K562 (cell line): ENCODE measurements around the gene RNF123. TPM values are rescaled to one million over a fixed set of nuclear protein-coding genes. Genes with fewer than 3 reads are reported as not detected.

Source experiments
- ATAC-seq: fragments of 200-7000 bp; cut with Tn5 transposase; 3 replicates; pipeline ENCODE4 v1.9.1; 2020; ENCODE audit warnings: moderate library complexity
- BruUV-seq: library from RNA; stranded (reverse); fragments of 400-500 nt; replicated peaks from 2 replicates; lab custom pipeline; 2021; lab: Mats Ljungman, UMichigan
- CTCF ChIA-PET: fragments of 300-600 bp; formaldehyde crosslinking; extraction: SDS; loops from one replicate; lab custom pipeline; 2021; ENCODE audit warnings: low intra/inter-chr PET ratio; lab: Yijun Ruan, JAX
- POLR2A ChIA-PET: fragments of 300-600, 350-650 bp; sonication (Branson Sonifier 250); formaldehyde crosslinking; extraction: SDS; loops from one replicate; lab custom pipeline; 2021; ENCODE audit warnings: antibody characterized with exemption, inconsistent platforms; lab: Yijun Ruan, JAX
- DNase-seq, 4 experiments: peaks; one replicate each; pipeline versions ENCODE4 v3.0.0 to v3.0.0-alpha.2; 2011 to 2018; ENCODE audit warnings: low spot score in 3 of 4, mixed read lengths in 3 of 4; ENCODE audit errors: extremely low read depth in 1 of 4
- FAIRE-seq: peaks from 2 replicates; lab custom pipeline; 2011; peaks lifted over from hg19 to GRCh38; lab: Jason Lieb, UNC
- H2AFZ ChIP-seq: 2 replicates; pipeline ENCODE4 v1.6.0; 2011; ENCODE audit warnings: low read depth, low read length, control low read depth, inconsistent platforms
- H3K27ac ChIP-seq: fragments of 200-600 bp; 3 replicates; pipeline ENCODE4 v1.8.0; 2011; ENCODE audit warnings: low read depth, mild to moderate bottlenecking, control low read depth, inconsistent platforms, low read length, moderate library complexity, mixed read lengths; ENCODE audit errors: extremely low read depth
- H3K27me3 ChIP-seq, 2 experiments: fragments of 300-600 bp in 1 of 2; 2 replicates in 1 of 2; 3 replicates in 1 of 2; pipeline versions ENCODE4 v1.6.0 to v1.8.0; 2011; ENCODE audit warnings: inconsistent platforms in 2 of 2, low read length in 2 of 2, mild to moderate bottlenecking in 1 of 2, mixed read lengths in 1 of 2, moderate library complexity in 1 of 2; ENCODE audit not compliant: control insufficient read depth in 2 of 2, insufficient read depth in 2 of 2
- H3K36me3 ChIP-seq: fragments of 300-600 bp; 3 replicates; pipeline ENCODE4 v1.8.0; 2011; ENCODE audit warnings: mild to moderate bottlenecking, low read length, inconsistent platforms; ENCODE audit not compliant: control insufficient read depth, insufficient read depth
- H3K4me1 ChIP-seq, 2 experiments: fragments of 200-600 bp in 1 of 2; replicated peaks in 1 of 2; 2 replicates in 1 of 2; 3 replicates in 1 of 2; pipeline versions ENCODE4 v1.5.1 to v1.8.0; 2011; ENCODE audit warnings: inconsistent platforms in 2 of 2, low read length in 2 of 2, mild to moderate bottlenecking in 1 of 2, mixed read lengths in 1 of 2, moderate library complexity in 1 of 2; ENCODE audit not compliant: control insufficient read depth in 2 of 2, insufficient read depth in 2 of 2
- H3K4me2 ChIP-seq: 2 replicates; pipeline ENCODE4 v1.6.1; 2011; ENCODE audit warnings: low read length, control low read depth, inconsistent platforms, mixed read lengths; ENCODE audit not compliant: insufficient read depth
- H3K4me3 ChIP-seq: fragments of 200-600 bp; sonication (generic), shearing (Covaris generic); 2 replicates; pipeline ENCODE4 v1.5.1; 2016; ENCODE audit warnings: control low read depth, inconsistent platforms
- H3K79me2 ChIP-seq: fragments of 200-600 bp; 3 replicates; pipeline ENCODE4 v1.8.0; 2011; ENCODE audit warnings: low read length, inconsistent platforms; ENCODE audit not compliant: control insufficient read depth, insufficient read depth
- H3K9ac ChIP-seq, 2 experiments: 2 replicates each; pipeline versions ENCODE4 v1.6.0 to v1.6.1; 2011; ENCODE audit warnings: low read depth in 2 of 2, low read length in 2 of 2, control low read depth in 1 of 2, inconsistent platforms in 1 of 2, mild to moderate bottlenecking in 1 of 2, mixed read lengths in 1 of 2; ENCODE audit not compliant: insufficient read depth in 1 of 2
- H3K9me1 ChIP-seq: one replicate; pipeline ENCODE4 v1.6.0; 2011; ENCODE audit warnings: inconsistent platforms, mild to moderate bottlenecking, low read length, moderate library complexity; ENCODE audit not compliant: control insufficient read depth, insufficient read depth
- H3K9me3 ChIP-seq: replicated peaks from 2 replicates; pipeline ENCODE4 v1.5.1; 2011; ENCODE audit warnings: low read depth, low read length, inconsistent platforms; ENCODE audit not compliant: control insufficient read depth, insufficient read depth
- H4K20me1 ChIP-seq: replicated peaks from 2 replicates; pipeline ENCODE4 v1.6.1; 2011; ENCODE audit warnings: low read length, inconsistent platforms, mixed read lengths; ENCODE audit not compliant: control insufficient read depth, insufficient read depth
- EP300 ChIP-seq: IDR thresholded peaks from 2 replicates; pipeline ENCODE4 v1.6.1; 2012; ENCODE audit warnings: low read length, improper control_type of control experiment
- FOS ChIP-seq: IDR thresholded peaks from 3 replicates; pipeline ENCODE4 v1.6.1; 2011; ENCODE audit not compliant: insufficient read length; ENCODE audit errors: extremely low read depth
- FOXJ3 ChIP-seq: sonication (generic); formaldehyde crosslinking; IDR thresholded peaks from 2 replicates; pipeline ENCODE4 v1.4.0; 2020; ENCODE audit warnings: mild to moderate bottlenecking, missing genetic modification reagents
- HMG20B ChIP-seq: fragments of 250-450 bp; sonication (Bioruptor Pico); IDR thresholded peaks from 2 replicates; pipeline ENCODE4 v1.5.0; 2021; ENCODE audit warnings: mild to moderate bottlenecking
- RAD51 ChIP-seq: fragments of 450-650 bp; IDR thresholded peaks from 2 replicates; pipeline ENCODE4 v1.7.1; 2016; ENCODE audit warnings: low read depth, mild to moderate bottlenecking, borderline replicate concordance
- XRCC3 ChIP-seq: fragments of 450-650 bp; IDR thresholded peaks from 2 replicates; pipeline ENCODE4 v1.6.1; 2017; ENCODE audit warnings: mild to moderate bottlenecking, moderate library complexity
- ZNF121 ChIP-seq: sonication (generic); formaldehyde crosslinking; conservative IDR thresholded peaks from 2 replicates; pipeline ENCODE4 v1.8.0; 2022; ENCODE audit warnings: missing genetic modification reagents
- WGBS: fragments of 100-300 bp; shearing (Covaris generic); methylation state at CpG from one replicate; pipeline ENCODE4 v1.1.6; 2016; ENCODE audit warnings: low coverage, mixed read lengths; ENCODE audit not compliant: insufficient coverage; ENCODE audit errors: missing lambda C conversion rate; 5-methylcytosine and 5-hydroxymethylcytosine counted together
- in situ Hi-C: fragments of 300-500 bp; cut with MboI; formaldehyde crosslinking; loops from 4 replicates; pipeline ENCODE4 v1.15.0; 2018; ENCODE audit warnings: inconsistent platforms, mixed read lengths
- intact Hi-C: fragments of 100-400 bp; cut with micrococcal nuclease; formaldehyde crosslinking; loops from 2 replicates; pipeline ENCODE4 v1.14.2; 2022
- polyA plus RNA-seq, 8 experiments: library from polyadenylated mRNA; depleted of rRNA in 4 of 8; stranded (reverse) in 5 of 8; unstranded in 3 of 8; fragments of >200 nt; fragmentation: Nextera tagmentation in 2 of 8; fragmentation: Illumina TruSeq in 1 of 8; extraction: Ambion mirVana in 2 of 8; extraction: Trizol in 1 of 8; gene quantifications; 2 replicates each; pipeline versions ENCODE4 v1.2.1 to v1.2.3, GENCODE V29; 2011 to 2014; ENCODE audit warnings: inconsistent platforms in 1 of 8, missing spikeins in 1 of 8
- total RNA-seq, 7 experiments: library from RNA; depleted of rRNA in 6 of 7; stranded (reverse); fragments of >200 nt in 6 of 7; fragmentation: Illumina TruSeq in 2 of 7; extraction: Trizol in 2 of 7; gene quantifications; 2 replicates each; pipeline versions ENCODE4 v1.2.1 to v1.2.3, GENCODE V29; 2011 to 2021; ENCODE audit warnings: low replicate concordance in 1 of 7

The RNF123 gene
- total and polyA plus RNA-seq, 9 of the 15 experiments (the other 6 are each of a cell fraction or from before 2014, with no cell fraction given): 8.7 to 53.1 (median 17.5) TPM

- DNase-seq: no peak
- Histone ChIP-seq H3K4me1 (no peaks in the 10 kb centered on the region; a peak in 1 of 5 replicates), H4K20me1 (no peaks in the 10 kb centered on the region), H3K27me3 (no peaks in the 10 kb centered on the region), H3K36me3 (peaks cover 26% of the 10 kb centered on the region; the same call in 2 of the 3 replicates), H3K9me1 (no peaks in the 10 kb centered on the region), H3K4me2 (no peak overlapping the region), H2AFZ (no peak overlapping the region), H3K27ac (no peak overlapping the region), H3K4me3 (no peak overlapping the region), H3K9me3 (no peaks in the 10 kb centered on the region), H3K9ac (no peak overlapping the region), H3K79me2 (no peaks in the 10 kb centered on the region)
- TF ChIP-seq ZNF121 (CRISPR knock-in tag) (peak; percentile 57), FOS (no peak)
- 98% methylated on average over 5 of the region's 8 CpGs for WGBS
- in situ Hi-C loops (no loop called here), intact Hi-C loops (no loop called here)
- no peak for FAIRE-seq
- no TSS peak for BruUV-seq
- POLR2A ChIA-PET: no interaction called here
- no peak for ATAC-seq
- CTCF ChIA-PET: no interaction called here
These were observed 20.5 kb downstream of the RNF123 start for GRCh38 chr3:49709852-49710251.

GRCh38 chr3:49711489-49711888 lies 22.1 kb downstream of the RNF123 start:
- ATAC-seq (no peak), DNase-seq (no peak), FAIRE-seq (no peak)
- H3K9ac ChIP-seq: no peak overlapping the region
- ChIA-PET CTCF (no interaction called here), POLR2A (no interaction called here)
- no peaks in the 10 kb centered on the region for H3K9me3 ChIP-seq
- intact Hi-C loops (no loop called here), in situ Hi-C loops (no loop called here)
- WGBS: 81% methylated on average over 2 of the region's 5 CpGs
- H3K27me3 ChIP-seq: no peaks in the 10 kb centered on the region
- no peak overlapping the region for H3K4me3 ChIP-seq
- no peaks in the 10 kb centered on the region for H3K9me1 ChIP-seq
- no peak for TF ChIP-seq RAD51
- no peak for TF ChIP-seq XRCC3
- no peak for TF ChIP-seq HMG20B
- no peak for TF ChIP-seq EP300
- no peak for TF ChIP-seq FOXJ3 (CRISPR knock-in tag)
- no peaks in the 10 kb centered on the region; a peak in 1 of 5 replicates for H3K4me1 ChIP-seq
- H3K27ac ChIP-seq: no peak overlapping the region
- BruUV-seq: no TSS peak
- H3K36me3 ChIP-seq: peaks cover 24% of the 10 kb centered on the region; the same call in 2 of the 3 replicates
- H3K4me2 ChIP-seq: no peak overlapping the region
- no peaks in the 10 kb centered on the region for H4K20me1 ChIP-seq
- H2AFZ ChIP-seq: no peak overlapping the region
- no peaks in the 10 kb centered on the region for H3K79me2 ChIP-seq
